GM12865 (cell line): ENCODE results near the gene TBC1D4.
"Not testable (repeated sequence)": the region's sequence is repeated elsewhere in the genome, so short reads cannot be mapped to it uniquely, and the experiment has no call there.

Experiments
- DNase-seq: peaks from one replicate; pipeline ENCODE4 v3.0.0; 2010; ENCODE audit warnings: low read depth
- H3K4me3 ChIP-seq: 2 replicates; pipeline ENCODE4 v1.5.1; 2011; ENCODE audit warnings: mild to moderate bottlenecking, low read depth, low read length, control low read depth
- CTCF ChIP-seq: IDR thresholded peaks from 2 replicates; pipeline ENCODE4 v1.5.1; 2011; ENCODE audit warnings: low read length, control low read depth, low read depth, inconsistent platforms; ENCODE audit not compliant: insufficient read depth; ENCODE audit errors: missing control alignments

Gene TBC1D4

GRCh38 chr13:75442736-75443234 is 39.2 kb downstream of the TBC1D4 start:
- no peak for DNase-seq
- H3K4me3 ChIP-seq: no peak overlapping the region
- TF ChIP-seq CTCF: no peak

DNA sequence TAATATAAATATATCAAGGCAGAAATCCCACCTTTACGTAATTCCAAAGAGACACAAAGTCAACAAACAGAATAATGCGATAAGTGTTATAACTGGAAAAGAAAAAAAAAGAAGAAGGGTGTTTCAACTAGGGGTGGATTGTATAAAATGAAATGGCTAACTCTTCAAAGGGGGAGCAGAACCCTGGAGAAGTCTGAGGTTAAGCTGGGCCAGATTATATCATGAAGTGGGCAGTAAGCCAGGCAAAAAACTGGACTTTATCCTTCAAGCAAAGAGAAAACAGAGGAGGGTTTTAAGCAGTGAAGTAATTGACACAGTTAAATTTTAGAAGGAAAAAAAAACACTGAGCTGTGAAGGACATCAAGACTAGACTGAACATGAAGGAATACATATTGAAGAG is 41.9 kb downstream of the TBC1D4 start:
- no peak for DNase-seq
- TF ChIP-seq CTCF: no peak
- H3K4me3 ChIP-seq: no peak overlapping the region

- H3K4me3 ChIP-seq: no peak overlapping the region
- no peak for TF ChIP-seq CTCF
- no peak for DNase-seq
Measured at GRCh38 chr13:75437582-75438318, 44.2 kb downstream of the TBC1D4 start.

DNA sequence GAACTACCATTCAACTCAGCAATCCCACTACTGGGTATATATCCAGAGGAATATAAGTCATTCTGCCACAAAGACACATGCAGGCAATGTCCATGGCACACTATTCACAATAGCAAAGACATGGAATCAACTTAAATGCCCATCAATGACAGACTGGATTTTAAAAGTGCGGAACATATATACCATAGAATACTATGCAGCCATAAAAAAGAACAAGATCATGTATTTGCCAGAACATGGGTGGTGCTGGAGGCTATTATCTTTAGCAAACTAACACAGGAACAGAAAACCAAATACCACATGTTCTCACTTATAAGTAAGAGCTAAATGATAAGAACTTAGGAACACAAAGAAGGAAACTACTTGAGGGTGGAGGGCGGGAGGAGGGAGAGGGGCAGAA is 47.8 kb downstream of the TBC1D4 start:
- not testable (repeated sequence) for DNase-seq, H3K4me3 ChIP-seq

- H3K4me3 ChIP-seq: no peak overlapping the region
- TF ChIP-seq CTCF: no peak
- no peak for DNase-seq
Measured at GRCh38 chr13:75432811-75433244, 49.1 kb downstream of the TBC1D4 start.

DNA sequence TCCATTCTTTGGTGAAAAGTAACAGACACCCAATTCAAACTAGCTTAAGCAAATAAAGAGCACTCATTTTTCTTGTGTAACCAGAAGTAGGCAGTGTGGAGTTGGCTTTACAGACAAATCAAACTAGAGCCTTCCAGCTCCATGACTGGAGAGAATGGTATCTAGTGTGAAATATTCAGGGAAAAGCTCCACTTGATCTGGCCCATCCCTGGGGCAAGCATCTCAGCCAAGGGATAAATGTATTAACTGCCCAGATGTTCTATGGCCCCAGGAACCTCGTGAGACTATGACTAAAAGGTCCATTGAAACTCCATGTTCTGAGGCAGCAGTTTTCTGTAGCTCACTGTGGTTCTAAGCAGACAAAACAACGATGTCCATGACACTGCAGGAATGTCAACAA is 49.9 kb downstream of the TBC1D4 start:
- no peak overlapping the region for H3K4me3 ChIP-seq
- no peak for TF ChIP-seq CTCF
- DNase-seq: peak; percentile 16

DNA sequence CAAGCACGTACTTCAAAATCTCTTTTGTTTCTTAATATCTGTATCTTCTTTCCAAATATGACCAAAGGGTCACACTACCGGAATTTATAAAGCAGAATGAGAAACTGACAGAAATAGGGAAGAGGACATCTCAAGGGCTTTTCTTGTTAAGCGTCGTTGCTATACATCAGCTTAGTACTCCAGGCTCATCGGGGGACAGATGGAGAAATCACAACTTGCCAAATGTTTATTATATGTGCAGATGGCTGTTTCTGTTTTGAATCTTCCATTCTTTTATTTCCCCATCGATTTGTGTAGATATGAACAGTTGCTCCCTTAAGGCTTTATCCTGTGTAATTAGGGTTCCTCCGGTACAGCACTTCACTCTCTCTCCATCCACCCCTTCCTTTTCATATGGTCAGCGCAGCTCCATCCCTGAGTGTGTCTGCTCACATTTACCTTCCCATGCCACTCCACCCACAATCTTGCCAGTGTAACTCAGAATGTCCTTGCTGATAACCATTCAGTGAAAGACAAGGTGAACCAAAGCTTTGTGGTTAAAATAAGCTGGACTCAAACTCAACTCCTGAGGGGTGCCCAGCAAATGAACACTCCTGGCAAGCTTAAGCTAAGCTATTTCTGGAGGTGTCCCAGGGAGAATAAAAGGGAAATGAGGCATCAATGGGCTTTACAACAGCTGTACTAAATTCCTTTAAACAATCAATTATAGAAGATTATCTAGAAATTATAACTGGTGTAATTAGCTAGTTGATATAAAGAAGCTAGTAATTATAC is 51.3 kb downstream of the TBC1D4 start:
- DNase-seq: no peak
- H3K4me3 ChIP-seq: no peak overlapping the region
- TF ChIP-seq CTCF: no peak
